GM12891 (cell line): ENCODE data around the gene RNF220.

Experiments used
- POLR2A ChIP-seq: IDR thresholded peaks from 2 replicates; pipeline ENCODE4 v1.6.1; 2011; ENCODE audit warnings: low read depth, low read length, control low read depth
- TAF1 ChIP-seq: IDR thresholded peaks from 2 replicates; pipeline ENCODE4 v1.6.1; 2011; ENCODE audit warnings: low read depth, low read length, control low read depth

- no peak for TF ChIP-seq TAF1
- no peak for TF ChIP-seq POLR2A
Measured at GRCh38 chr1:44507490-44508396, 102.7 kb downstream of the RNF220 start.
